ENCODE results near the gene PAPOLG.

Gene PAPOLG

DNA sequence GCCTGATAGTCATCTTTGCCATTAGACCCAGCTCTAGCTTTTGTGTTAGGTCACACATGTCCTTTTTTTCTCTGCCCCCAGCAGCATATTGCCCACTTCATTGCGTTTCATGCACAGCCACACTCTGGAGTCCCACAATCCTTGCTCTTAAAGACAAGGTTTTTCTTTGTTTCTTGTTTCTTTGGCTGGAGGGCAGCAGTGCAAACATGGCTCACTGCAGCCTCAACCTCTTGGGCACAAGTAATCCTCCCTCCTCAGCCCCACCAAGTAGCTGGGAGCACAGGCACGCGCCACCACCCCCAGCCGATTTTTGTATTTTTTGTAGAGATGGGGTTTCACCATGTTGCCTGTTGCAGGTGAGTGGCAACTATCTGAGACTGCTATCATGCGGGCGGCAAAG is 16.9 kb upstream of the PAPOLG start:
- no peak for DNase-seq (ENCODE audit: low read depth)
- TF ChIP-seq, protein P1, sequence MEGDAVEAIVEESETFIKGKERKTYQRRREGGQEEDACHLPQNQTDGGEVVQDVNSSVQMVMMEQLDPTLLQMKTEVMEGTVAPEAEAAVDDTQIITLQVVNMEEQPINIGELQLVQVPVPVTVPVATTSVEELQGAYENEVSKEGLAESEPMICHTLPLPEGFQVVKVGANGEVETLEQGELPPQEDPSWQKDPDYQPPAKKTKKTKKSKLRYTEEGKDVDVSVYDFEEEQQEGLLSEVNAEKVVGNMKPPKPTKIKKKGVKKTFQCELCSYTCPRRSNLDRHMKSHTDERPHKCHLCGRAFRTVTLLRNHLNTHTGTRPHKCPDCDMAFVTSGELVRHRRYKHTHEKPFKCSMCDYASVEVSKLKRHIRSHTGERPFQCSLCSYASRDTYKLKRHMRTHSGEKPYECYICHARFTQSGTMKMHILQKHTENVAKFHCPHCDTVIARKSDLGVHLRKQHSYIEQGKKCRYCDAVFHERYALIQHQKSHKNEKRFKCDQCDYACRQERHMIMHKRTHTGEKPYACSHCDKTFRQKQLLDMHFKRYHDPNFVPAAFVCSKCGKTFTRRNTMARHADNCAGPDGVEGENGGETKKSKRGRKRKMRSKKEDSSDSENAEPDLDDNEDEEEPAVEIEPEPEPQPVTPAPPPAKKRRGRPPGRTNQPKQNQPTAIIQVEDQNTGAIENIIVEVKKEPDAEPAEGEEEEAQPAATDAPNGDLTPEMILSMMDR (IDR thresholded peaks at IDR 0.05; ENCODE audit: low read depth, low read length), result no peak
- no peak for TF ChIP-seq MYC (IDR thresholded peaks at IDR 0.05; ENCODE audit: low read depth, low read length)
- TF ChIP-seq, protein P2, sequence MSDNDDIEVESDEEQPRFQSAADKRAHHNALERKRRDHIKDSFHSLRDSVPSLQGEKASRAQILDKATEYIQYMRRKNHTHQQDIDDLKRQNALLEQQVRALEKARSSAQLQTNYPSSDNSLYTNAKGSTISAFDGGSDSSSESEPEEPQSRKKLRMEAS (IDR thresholded peaks at IDR 0.05; ENCODE audit: low read depth, low read length), result no peak
- TF ChIP-seq POLR2A (IDR thresholded peaks at IDR 0.05; ENCODE audit: extremely low read depth, insufficient read length), result no peak
- no peak overlapping the region for H3K4me3 ChIP-seq (ENCODE audit: low read depth, low read length)

DNA sequence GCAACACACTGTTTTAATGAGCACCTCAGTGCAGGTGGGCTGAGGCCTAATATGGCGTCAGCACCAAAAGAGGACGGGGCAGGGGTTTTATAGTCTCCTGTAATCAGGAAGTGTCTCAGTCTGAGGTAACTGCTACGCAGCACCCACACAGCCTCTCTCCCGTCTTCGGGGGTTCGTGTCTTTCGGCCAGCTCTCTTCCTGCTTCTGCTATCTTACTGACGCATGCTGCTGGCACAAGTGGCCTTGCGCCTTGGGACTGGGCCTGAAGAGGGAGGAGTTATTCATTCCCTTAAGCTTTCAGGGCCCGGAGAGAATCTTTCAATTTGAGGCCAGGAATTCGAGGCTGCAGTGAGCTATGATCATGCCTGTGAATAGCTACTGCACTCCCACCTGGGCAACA is 14.5 kb upstream of the PAPOLG start:
- no peak overlapping the region for H3K4me3 ChIP-seq (ENCODE audit: low read depth, low read length)
- TF ChIP-seq, protein P1 (IDR thresholded peaks at IDR 0.05; ENCODE audit: low read depth, low read length), result no peak
- TF ChIP-seq, protein P2 (IDR thresholded peaks at IDR 0.05; ENCODE audit: low read depth, low read length), result no peak
- TF ChIP-seq MYC (IDR thresholded peaks at IDR 0.05; ENCODE audit: low read depth, low read length), result no peak
- no peak for TF ChIP-seq POLR2A (IDR thresholded peaks at IDR 0.05; ENCODE audit: extremely low read depth, insufficient read length)
- peak; percentile 21 for DNase-seq (ENCODE audit: low read depth)

DNA sequence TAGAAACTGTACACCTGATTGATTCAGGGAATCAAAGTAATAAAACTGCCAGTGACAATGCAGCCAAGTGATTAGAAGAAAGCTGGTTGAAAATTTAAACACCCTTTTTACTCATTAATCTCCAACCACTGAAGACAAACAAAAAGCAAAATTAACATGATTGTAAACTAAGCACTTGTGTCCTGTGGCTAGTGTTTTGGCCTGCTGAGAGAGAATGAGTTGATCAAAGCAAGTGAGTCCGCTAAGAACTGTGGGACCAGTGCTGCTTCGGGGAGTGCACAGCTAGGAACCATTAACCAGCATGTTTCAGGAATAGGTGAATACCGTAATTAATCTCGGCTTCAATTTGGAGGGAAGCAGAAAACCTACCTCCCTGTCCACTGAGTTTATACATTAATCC is 13.6 kb upstream of the PAPOLG start:
- no peak for DNase-seq (ENCODE audit: low read depth)
- no peak overlapping the region for H3K4me3 ChIP-seq (ENCODE audit: low read depth, low read length)
- TF ChIP-seq POLR2A (IDR thresholded peaks at IDR 0.05; ENCODE audit: extremely low read depth, insufficient read length), result no peak
- TF ChIP-seq, protein P2 (IDR thresholded peaks at IDR 0.05; ENCODE audit: low read depth, low read length), result no peak
- TF ChIP-seq, protein P1 (IDR thresholded peaks at IDR 0.05; ENCODE audit: low read depth, low read length), result no peak

DNA sequence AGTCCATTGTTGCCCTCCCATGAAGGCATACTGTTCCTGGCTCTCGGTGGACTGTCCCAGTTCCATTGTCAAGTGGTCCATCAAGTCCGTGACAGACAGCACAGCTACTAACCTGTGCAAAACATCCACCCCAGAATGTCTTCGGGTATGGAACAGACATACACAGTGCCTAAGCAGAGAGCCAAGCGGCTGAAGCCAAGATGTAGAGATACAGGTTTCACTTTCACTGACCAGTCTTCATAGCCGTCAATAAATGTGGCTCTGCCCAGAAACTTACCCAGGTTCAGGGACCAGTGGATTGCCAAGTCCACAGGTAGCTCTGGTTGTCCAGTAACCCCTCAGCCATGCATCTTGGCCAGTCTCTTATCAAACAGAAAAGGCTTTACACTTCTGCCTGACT is 10.7 kb upstream of the PAPOLG start:
- H3K4me3 ChIP-seq (ENCODE audit: low read depth, low read length), result no peak overlapping the region
- TF ChIP-seq POLR2A (IDR thresholded peaks at IDR 0.05; ENCODE audit: extremely low read depth, insufficient read length), result no peak
- TF ChIP-seq, protein P2 (IDR thresholded peaks at IDR 0.05; ENCODE audit: low read depth, low read length), result no peak
- TF ChIP-seq, protein P1 (IDR thresholded peaks at IDR 0.05; ENCODE audit: low read depth, low read length), result no peak
- no peak for TF ChIP-seq MYC (IDR thresholded peaks at IDR 0.05; ENCODE audit: low read depth, low read length)
- DNase-seq (ENCODE audit: low read depth), result no peak

DNA sequence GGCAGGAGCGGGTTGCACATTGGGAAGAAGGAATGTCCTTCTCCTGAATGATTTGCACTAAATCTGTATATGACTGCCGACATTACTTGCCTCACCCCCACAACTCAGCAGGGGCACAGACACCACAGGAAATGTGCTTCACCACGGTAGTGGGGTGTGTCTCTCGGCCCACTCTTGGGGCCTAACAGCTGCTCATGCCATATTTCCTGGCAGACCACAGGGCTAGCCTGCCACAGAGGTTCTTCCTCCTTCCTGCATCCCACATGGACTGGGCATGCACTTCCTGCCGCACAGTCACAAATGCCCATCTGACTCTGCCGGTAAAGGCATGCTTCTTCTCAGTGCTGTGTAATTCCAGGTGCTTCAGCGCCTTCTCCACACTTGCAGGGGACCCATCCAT is 10.3 kb upstream of the PAPOLG start:
- peak; percentile 89 for DNase-seq (ENCODE audit: low read depth)
- TF ChIP-seq, protein P2 (IDR thresholded peaks at IDR 0.05; ENCODE audit: low read depth, low read length), result peak; percentile 77
- TF ChIP-seq, protein P1 (IDR thresholded peaks at IDR 0.05; ENCODE audit: low read depth, low read length), result no peak
- TF ChIP-seq MYC (IDR thresholded peaks at IDR 0.05; ENCODE audit: low read depth, low read length), result peak; percentile 54; the same call in 1 of the 2 replicates
- no peak overlapping the region for H3K4me3 ChIP-seq (ENCODE audit: low read depth, low read length)

DNA sequence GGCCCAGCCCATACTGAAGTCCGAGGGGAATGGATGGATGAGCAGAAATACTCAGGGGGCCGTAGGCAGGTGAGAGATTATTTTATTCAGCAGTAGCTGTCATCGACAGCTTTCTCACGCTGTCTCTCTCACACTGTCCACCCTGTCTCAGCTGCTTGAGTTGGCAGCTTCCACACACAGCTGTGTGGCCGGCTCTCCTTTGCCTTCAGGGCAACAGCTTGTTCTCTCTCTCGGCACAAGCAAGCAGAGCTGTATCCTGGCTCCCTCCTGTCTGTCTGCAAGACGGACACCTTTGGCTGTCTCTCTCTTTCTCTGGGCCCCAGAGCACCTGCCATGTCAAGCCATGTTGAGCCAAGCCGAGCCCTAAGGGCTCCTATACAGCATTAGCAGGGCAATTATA is 9.8 kb upstream of the PAPOLG start:
- H3K4me3 ChIP-seq (ENCODE audit: low read depth, low read length), result no peak overlapping the region
- TF ChIP-seq, protein P1 (IDR thresholded peaks at IDR 0.05; ENCODE audit: low read depth, low read length), result no peak
- TF ChIP-seq POLR2A (IDR thresholded peaks at IDR 0.05; ENCODE audit: extremely low read depth, insufficient read length), result no peak
- TF ChIP-seq, protein P2 (IDR thresholded peaks at IDR 0.05; ENCODE audit: low read depth, low read length), result no peak
- no peak for TF ChIP-seq MYC (IDR thresholded peaks at IDR 0.05; ENCODE audit: low read depth, low read length)
- no peak for DNase-seq (ENCODE audit: low read depth)
